Measurements from ENCODE around the gene OCA2.

- TF ChIP-seq CTCF (IDR thresholded peaks at IDR 0.05; ENCODE audit: insufficient read depth, low read length, poor library complexity, severe bottlenecking) (no peak), EZH2phosphoT487 (conservative IDR thresholded peaks at IDR 0.05; ENCODE audit: low read length) (no peak)
Measured at GRCh38 chr15:28003302-28004037, 95.6 kb downstream of the OCA2 start.
